ENCODE results near the gene AEN.
"Not testable (repeated sequence)": the region's sequence is repeated elsewhere in the genome, so short reads cannot be mapped to it uniquely, and the experiment has no call there.

AEN gene

GRCh38 chr15:88637841-88638625 is 16.9 kb downstream of the AEN start:
- peak overlapping the region; percentile 49 for H3K4me3 ChIP-seq (ENCODE audit: low read depth, low read length)
- TF ChIP-seq POLR2A (IDR thresholded peaks at IDR 0.05; ENCODE audit: extremely low read depth, insufficient read length) (no peak), MYC (IDR thresholded peaks at IDR 0.05; ENCODE audit: low read depth, low read length) (no peak), CTCF (IDR thresholded peaks at IDR 0.05; ENCODE audit: low read depth, low read length) (no peak)
- TF ChIP-seq, protein P1, sequence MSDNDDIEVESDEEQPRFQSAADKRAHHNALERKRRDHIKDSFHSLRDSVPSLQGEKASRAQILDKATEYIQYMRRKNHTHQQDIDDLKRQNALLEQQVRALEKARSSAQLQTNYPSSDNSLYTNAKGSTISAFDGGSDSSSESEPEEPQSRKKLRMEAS (IDR thresholded peaks at IDR 0.05; ENCODE audit: low read depth, low read length), result no peak
- no peak for DNase-seq (ENCODE audit: low read depth)

GRCh38 chr15:88638626-88639372 is 17.7 kb downstream of the AEN start, which contains the start of gene ISG20:
Gene ISG20, plus strand, starts transcription at chr15:88639016. Its CDS starts 351 bp downstream, at chr15:88639367.
- peak; percentile 31 for TF ChIP-seq CTCF (IDR thresholded peaks at IDR 0.05; ENCODE audit: low read depth, low read length)
- no peak for TF ChIP-seq POLR2A (IDR thresholded peaks at IDR 0.05; ENCODE audit: extremely low read depth, insufficient read length)
- TF ChIP-seq MYC (IDR thresholded peaks at IDR 0.05; ENCODE audit: low read depth, low read length), result peak; percentile 92
- TF ChIP-seq, protein P1 (IDR thresholded peaks at IDR 0.05; ENCODE audit: low read depth, low read length), result peak; percentile 97
- DNase-seq (ENCODE audit: low read depth), result peak; percentile 92
- H3K4me3 ChIP-seq (ENCODE audit: low read depth, low read length), result peak within 1 kb of the TSS; percentile 49

GRCh38 chr15:88641959-88642452 is 20.9 kb downstream of the AEN start:
- H3K4me3 ChIP-seq (ENCODE audit: low read depth, low read length), result no peak overlapping the region
- DNase-seq (ENCODE audit: low read depth), result no peak
- TF ChIP-seq MYC (IDR thresholded peaks at IDR 0.05; ENCODE audit: low read depth, low read length), result no peak
- TF ChIP-seq POLR2A (IDR thresholded peaks at IDR 0.05; ENCODE audit: extremely low read depth, insufficient read length), result no peak
- no peak for TF ChIP-seq CTCF (IDR thresholded peaks at IDR 0.05; ENCODE audit: low read depth, low read length)
- TF ChIP-seq, protein P1 (IDR thresholded peaks at IDR 0.05; ENCODE audit: low read depth, low read length), result no peak

DNA sequence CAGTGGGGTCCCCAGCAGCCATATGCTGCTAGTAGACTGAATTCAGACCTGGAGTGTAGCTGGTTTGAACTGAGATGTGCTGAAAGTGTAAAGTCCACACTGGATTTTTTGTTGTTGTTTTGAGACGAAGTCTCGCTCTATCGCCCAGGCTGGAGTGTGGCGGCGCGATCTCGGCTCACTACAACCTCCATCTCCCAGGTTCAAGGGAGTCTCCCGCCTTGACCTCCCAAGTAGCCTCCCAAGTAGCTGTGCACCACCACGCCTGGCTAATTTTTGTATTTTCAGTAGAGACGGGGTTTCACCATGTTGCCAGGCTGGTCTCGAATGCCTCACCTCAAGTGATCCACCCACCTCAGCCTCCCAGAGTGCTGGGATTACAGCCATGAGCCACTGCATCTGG is 21.4 kb downstream of the AEN start:
- H3K4me3 ChIP-seq (ENCODE audit: low read depth, low read length); DNase-seq (ENCODE audit: low read depth): not testable (repeated sequence)

DNA sequence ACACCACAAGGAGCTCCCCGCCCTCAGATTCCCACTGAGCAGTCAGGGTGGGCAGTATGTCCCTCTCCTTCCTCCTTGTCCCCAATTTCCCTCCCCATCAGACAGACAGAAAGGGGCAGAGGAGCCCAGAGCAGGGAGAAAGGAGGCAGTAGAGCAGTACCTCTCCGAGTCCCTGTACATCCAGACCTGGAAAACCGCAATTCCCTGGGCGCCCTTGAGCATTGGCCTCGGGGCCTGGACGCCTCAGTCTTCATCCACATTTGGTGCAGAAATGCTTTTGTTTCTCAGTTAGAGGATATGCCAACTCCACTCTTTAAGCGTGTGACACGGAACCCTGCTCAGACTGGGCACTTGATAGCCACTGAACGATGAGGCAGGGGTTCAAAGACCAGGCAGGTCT is 23.6 kb downstream of the AEN start:
- DNase-seq (ENCODE audit: low read depth), result no peak
- H3K4me3 ChIP-seq (ENCODE audit: low read depth, low read length), result no peak overlapping the region
- TF ChIP-seq MYC (IDR thresholded peaks at IDR 0.05; ENCODE audit: low read depth, low read length) (no peak), CTCF (IDR thresholded peaks at IDR 0.05; ENCODE audit: low read depth, low read length) (no peak), POLR2A (IDR thresholded peaks at IDR 0.05; ENCODE audit: extremely low read depth, insufficient read length) (no peak)
- TF ChIP-seq, protein P1 (IDR thresholded peaks at IDR 0.05; ENCODE audit: low read depth, low read length), result no peak
